Fibroblast of pulmonary artery (primary cell): ENCODE data around the gene GPR78.

Experiments
- DNase-seq: peaks from one replicate; pipeline ENCODE4 v3.0.0-alpha.2; 2010; ENCODE audit warnings: low read depth
- H3K4me3 ChIP-seq: replicated peaks from 2 replicates; pipeline ENCODE4 v1.5.1; 2011; ENCODE audit warnings: low read depth, mild to moderate bottlenecking, control low read depth, low read length, moderate library complexity
- TF ChIP-seq, protein P1 (sequence below): IDR thresholded peaks from 2 replicates; pipeline ENCODE4 v1.5.1; 2011; ENCODE audit warnings: mild to moderate bottlenecking, control low read depth, low read length, inconsistent platforms; ENCODE audit errors: missing control alignments

Gene GPR78

GRCh38 chr4:8599657-8600056, 19.5 kb downstream of the GPR78 start:
- DNase-seq = peak; percentile 32
- no peak overlapping the region for H3K4me3 ChIP-seq
- TF ChIP-seq, protein P1, sequence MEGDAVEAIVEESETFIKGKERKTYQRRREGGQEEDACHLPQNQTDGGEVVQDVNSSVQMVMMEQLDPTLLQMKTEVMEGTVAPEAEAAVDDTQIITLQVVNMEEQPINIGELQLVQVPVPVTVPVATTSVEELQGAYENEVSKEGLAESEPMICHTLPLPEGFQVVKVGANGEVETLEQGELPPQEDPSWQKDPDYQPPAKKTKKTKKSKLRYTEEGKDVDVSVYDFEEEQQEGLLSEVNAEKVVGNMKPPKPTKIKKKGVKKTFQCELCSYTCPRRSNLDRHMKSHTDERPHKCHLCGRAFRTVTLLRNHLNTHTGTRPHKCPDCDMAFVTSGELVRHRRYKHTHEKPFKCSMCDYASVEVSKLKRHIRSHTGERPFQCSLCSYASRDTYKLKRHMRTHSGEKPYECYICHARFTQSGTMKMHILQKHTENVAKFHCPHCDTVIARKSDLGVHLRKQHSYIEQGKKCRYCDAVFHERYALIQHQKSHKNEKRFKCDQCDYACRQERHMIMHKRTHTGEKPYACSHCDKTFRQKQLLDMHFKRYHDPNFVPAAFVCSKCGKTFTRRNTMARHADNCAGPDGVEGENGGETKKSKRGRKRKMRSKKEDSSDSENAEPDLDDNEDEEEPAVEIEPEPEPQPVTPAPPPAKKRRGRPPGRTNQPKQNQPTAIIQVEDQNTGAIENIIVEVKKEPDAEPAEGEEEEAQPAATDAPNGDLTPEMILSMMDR = no peak

DNA sequence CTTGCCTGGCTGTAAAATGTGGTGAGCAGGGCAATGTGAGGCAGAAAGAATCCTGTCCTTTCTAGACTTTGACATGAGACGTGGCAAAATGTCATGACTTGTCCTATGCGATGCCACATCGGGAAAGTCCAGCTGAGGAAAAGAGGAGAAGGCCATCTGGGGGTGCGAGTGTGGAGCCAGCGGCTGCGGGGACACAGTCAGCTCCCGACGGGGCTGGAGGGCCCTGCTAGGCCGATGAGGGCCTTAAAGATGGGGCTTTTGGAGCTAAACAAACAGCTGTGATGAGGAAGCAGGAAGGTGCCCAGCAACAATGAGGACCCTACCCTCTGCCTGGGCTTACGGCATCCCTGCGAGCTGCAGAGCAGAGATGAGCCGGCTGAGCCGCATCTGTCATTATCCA, 20.1 kb downstream of the GPR78 start:
- DNase-seq = no peak
- H3K4me3 ChIP-seq = no peak overlapping the region
- TF ChIP-seq, protein P1 = no peak

GRCh38 chr4:8600686-8601085, 20.5 kb downstream of the GPR78 start:
- DNase-seq = no peak
- H3K4me3 ChIP-seq = no peak overlapping the region
- TF ChIP-seq, protein P1 = no peak

DNA sequence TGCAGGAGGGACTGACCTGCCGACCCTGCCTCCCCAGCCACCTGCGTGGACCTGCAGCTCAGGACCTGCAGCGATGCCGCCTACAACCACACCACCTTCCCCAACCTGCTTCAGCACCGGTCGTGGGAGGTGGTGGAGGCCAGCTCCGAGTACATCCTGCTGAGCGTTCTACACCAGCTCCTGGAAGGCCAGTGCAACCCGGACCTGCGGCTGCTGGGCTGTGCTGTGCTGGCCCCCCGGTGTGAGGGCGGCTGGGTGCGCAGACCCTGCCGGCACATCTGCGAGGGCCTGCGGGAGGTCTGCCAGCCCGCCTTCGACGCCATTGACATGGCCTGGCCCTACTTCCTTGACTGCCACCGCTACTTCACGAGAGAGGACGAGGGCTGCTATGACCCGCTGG, 20.9 kb downstream of the GPR78 start:
- TF ChIP-seq, protein P1 = no peak
- no peak overlapping the region for H3K4me3 ChIP-seq
- no peak for DNase-seq

- no peak for DNase-seq
- TF ChIP-seq, protein P1 = no peak
- H3K4me3 ChIP-seq = no peak overlapping the region
Observed at GRCh38 chr4:8601556-8601955, 21.4 kb downstream of the GPR78 start.

DNA sequence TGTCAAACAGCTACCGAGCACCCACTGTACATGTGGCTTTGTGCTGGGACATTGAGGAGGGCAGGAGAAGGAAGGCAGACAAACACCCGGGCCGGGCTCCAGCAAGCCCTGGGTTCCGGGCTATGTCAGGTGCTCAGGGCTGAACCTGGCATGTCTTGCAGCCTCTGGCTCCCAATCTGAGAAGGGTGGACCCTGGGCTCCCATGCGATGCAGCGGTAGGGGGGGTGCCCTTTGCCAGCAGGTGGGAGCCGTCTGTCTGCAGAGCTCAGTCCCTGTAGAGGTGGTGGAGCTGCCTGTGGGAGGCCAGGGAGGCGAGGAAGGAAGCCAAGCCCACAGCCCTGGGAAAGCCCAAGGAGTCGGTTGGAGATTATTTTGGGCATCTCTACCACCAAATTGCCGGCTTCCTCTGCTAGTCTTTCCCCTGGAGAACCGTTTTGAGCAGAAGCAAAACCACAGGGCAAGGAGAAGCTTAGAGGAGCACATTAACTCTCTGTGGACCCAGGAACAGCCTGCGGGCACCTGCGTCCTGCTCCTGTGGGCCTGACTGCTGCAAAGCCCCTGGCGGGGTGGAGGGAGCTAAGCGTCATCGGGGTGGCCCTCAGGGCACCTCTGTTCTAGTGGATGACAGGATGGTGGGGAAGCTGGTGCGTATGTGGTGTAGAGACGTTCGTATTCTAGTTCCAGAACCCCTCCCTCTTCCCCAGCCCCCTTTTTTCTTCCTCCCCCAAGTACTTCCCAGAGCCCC, 22.7 kb downstream of the GPR78 start:
- no peak overlapping the region for H3K4me3 ChIP-seq
- TF ChIP-seq, protein P1 = no peak
- no peak for DNase-seq

GRCh38 chr4:8603931-8604330, 23.7 kb downstream of the GPR78 start:
- DNase-seq = no peak
- no peak overlapping the region for H3K4me3 ChIP-seq
- TF ChIP-seq, protein P1 = no peak
